ENCODE data around the gene PDIA6. TPM values are rescaled to one million over a fixed set of nuclear protein-coding genes. Genes with fewer than 3 reads are reported as not detected.

PDIA6 gene
- total and polyA plus RNA-seq, 2 experiments from 2014 or later, result 214 to 548 TPM

GRCh38 chr2:10794876-10795275, 17.7 kb downstream of the PDIA6 start:
- H3K36me3 ChIP-seq, result peaks cover 37% of the 10 kb centered on the region
- H3K4me1 ChIP-seq (ENCODE audit: low read depth), result peaks cover 15% of the 10 kb centered on the region
- no peaks in the 10 kb centered on the region for H3K27me3 ChIP-seq
- no peaks in the 10 kb centered on the region for H3K9me3 ChIP-seq (ENCODE audit: low read depth)
- H3K27ac ChIP-seq, result peak overlapping the region; percentile 39
- no peak for DNase-seq (ENCODE audit: low read depth in 1 of 2, low spot score in 1 of 2)
- no peak overlapping the region for H3K4me3 ChIP-seq
- no peak for TF ChIP-seq CTCF (IDR thresholded peaks at IDR 0.05; ENCODE audit: low read depth, low read length)

- H3K36me3 ChIP-seq, result peaks cover 44% of the 10 kb centered on the region
- H3K27ac ChIP-seq, result no peak overlapping the region
- no peak for TF ChIP-seq CTCF (IDR thresholded peaks at IDR 0.05; ENCODE audit: low read depth, low read length)
- DNase-seq (ENCODE audit: low read depth in 1 of 2, low spot score in 1 of 2), result no peak
- no peaks in the 10 kb centered on the region for H3K9me3 ChIP-seq (ENCODE audit: low read depth)
- H3K27me3 ChIP-seq, result no peaks in the 10 kb centered on the region
- no peak overlapping the region for H3K4me3 ChIP-seq
- H3K4me1 ChIP-seq (ENCODE audit: low read depth), result peaks cover 15% of the 10 kb centered on the region
Observed at GRCh38 chr2:10793816-10794215, 18.8 kb downstream of the PDIA6 start.

- H3K27me3 ChIP-seq, result no peaks in the 10 kb centered on the region
- H3K27ac ChIP-seq, result peak overlapping the region; percentile 24
- TF ChIP-seq CTCF (IDR thresholded peaks at IDR 0.05; ENCODE audit: low read depth, low read length), result no peak
- peaks cover 15% of the 10 kb centered on the region for H3K4me1 ChIP-seq (ENCODE audit: low read depth)
- no peak overlapping the region for H3K4me3 ChIP-seq
- no peak for DNase-seq (ENCODE audit: low read depth in 1 of 2, low spot score in 1 of 2)
- no peaks in the 10 kb centered on the region for H3K9me3 ChIP-seq (ENCODE audit: low read depth)
- peaks cover 48% of the 10 kb centered on the region for H3K36me3 ChIP-seq
Observed at GRCh38 chr2:10792660-10793400, 19.8 kb downstream of the PDIA6 start.

DNA sequence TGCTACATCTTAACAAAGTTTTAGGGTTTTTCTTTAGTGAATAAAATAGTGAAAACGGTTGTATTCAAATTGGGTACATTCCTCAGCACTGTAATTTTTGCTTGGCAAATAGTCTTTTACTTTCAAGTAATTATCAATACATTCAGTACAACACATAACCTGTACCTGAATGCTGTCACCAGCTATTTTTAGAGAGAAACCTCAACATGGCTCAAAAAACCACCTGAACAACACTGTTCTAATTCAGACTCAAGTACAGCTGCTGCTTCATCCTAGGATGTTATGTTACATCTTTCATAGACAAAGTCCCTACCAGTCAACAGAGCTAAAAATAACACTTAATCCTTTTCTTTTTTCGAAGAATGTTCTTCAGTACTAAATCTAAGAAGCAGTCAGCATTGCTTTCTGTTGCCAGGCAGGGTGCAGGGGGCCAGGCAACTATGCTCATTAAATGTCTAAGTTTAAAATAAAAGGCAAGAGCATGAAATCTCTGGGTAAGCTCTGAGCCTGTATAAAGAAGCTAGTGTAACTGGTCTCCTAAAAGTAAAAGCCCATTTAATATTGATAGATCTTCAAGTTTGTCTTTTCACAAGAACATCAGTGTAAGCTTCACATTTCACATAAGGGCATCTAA, 20.5 kb downstream of the PDIA6 start:
- H3K27ac ChIP-seq, result peak overlapping the region; percentile 24
- H3K36me3 ChIP-seq, result peaks cover 47% of the 10 kb centered on the region
- no peak for TF ChIP-seq CTCF (IDR thresholded peaks at IDR 0.05; ENCODE audit: low read depth, low read length)
- peaks cover 15% of the 10 kb centered on the region for H3K4me1 ChIP-seq (ENCODE audit: low read depth)
- DNase-seq (ENCODE audit: low read depth in 1 of 2, low spot score in 1 of 2), result no peak
- no peaks in the 10 kb centered on the region for H3K27me3 ChIP-seq
- no peaks in the 10 kb centered on the region for H3K9me3 ChIP-seq (ENCODE audit: low read depth)
- no peak overlapping the region for H3K4me3 ChIP-seq

- no peak overlapping the region for H3K27ac ChIP-seq
- H3K9me3 ChIP-seq (ENCODE audit: low read depth), result no peaks in the 10 kb centered on the region
- H3K4me3 ChIP-seq, result no peak overlapping the region
- peaks cover 15% of the 10 kb centered on the region for H3K4me1 ChIP-seq (ENCODE audit: low read depth)
- no peak for DNase-seq (ENCODE audit: low read depth in 1 of 2, low spot score in 1 of 2)
- peaks cover 57% of the 10 kb centered on the region for H3K36me3 ChIP-seq
- TF ChIP-seq CTCF (IDR thresholded peaks at IDR 0.05; ENCODE audit: low read depth, low read length), result no peak
- no peaks in the 10 kb centered on the region for H3K27me3 ChIP-seq
Observed at GRCh38 chr2:10790228-10790973, 22.2 kb downstream of the PDIA6 start.
